ENCODE measurements around the gene PCGF2. TPM values are rescaled to one million over a fixed set of nuclear protein-coding genes. Genes with fewer than 3 reads are reported as not detected.

PCGF2 gene
- total and polyA plus RNA-seq, 9 of the 15 experiments (the other 6 are each of a cell fraction or from before 2014, with no cell fraction given): 1.3 to 33.4 (median 7.0) TPM

- no peak for TF ChIP-seq ZNF324 (CRISPR knock-in tag; IDR thresholded peaks at IDR 0.05)
- TF ChIP-seq ATF3 (IDR thresholded peaks at IDR 0.05): no peak
- no peak for TF ChIP-seq ATF3 (CRISPR knock-in tag; conservative IDR thresholded peaks at IDR 0.05)
- TF ChIP-seq XRCC3 (IDR thresholded peaks at IDR 0.05): no peak
- 0 out of 2 replicates have a peak, but pooled peaks have one; percentile 25 for TF ChIP-seq ZBTB1 (CRISPR knock-in tag; IDR thresholded peaks at IDR 0.05; ENCODE audit: borderline replicate concordance, low read depth)
- TF ChIP-seq GTF3C2 (IDR thresholded peaks at IDR 0.05; ENCODE audit: borderline replicate concordance, extremely low read depth, insufficient read length): no peak
- TF ChIP-seq HSF4 (CRISPR knock-in tag; IDR thresholded peaks at IDR 0.05; ENCODE audit: borderline replicate concordance): no peak
- no peak for TF ChIP-seq ZSCAN29 (IDR thresholded peaks at IDR 0.05)
- TF ChIP-seq PHB (CRISPR knock-in tag; IDR thresholded peaks at IDR 0.05): no peak
- no peak for TF ChIP-seq TCF3 (CRISPR knock-in tag; IDR thresholded peaks at IDR 0.05)
These were observed 18.1 kb downstream of the PCGF2 start, which contains the start of gene CISD3 (continued) for GRCh38 chr17:38729886-38730525.

All from K562 (cell line).